Activated CD8-positive, alpha-beta memory T cell treated with anti-CD3 and anti-CD28 coated beads, Interleukin-2, amount 10 ng/mL, durations not matched to agents 7 days and 5 days (primary cell): Measurements from ENCODE around the gene MAPK8IP3. TPM values are rescaled to one million over a fixed set of nuclear protein-coding genes. Genes with fewer than 3 reads are reported as not detected.

Experiments used
- ATAC-seq: fragments of 150-1000 bp; cut with Tn5 transposase; one replicate; pipeline ENCODE4 v1.10.0; 2021; ENCODE audit warnings: moderate library complexity
- CTCF ChIA-PET: fragments of 350-600 bp; sonication (Branson Sonifier 250); formaldehyde crosslinking; loops from one replicate; lab custom pipeline; 2021; ENCODE audit warnings: antibody characterized with exemption; lab: Charles Lee
- DNase-seq: peaks from one replicate; pipeline ENCODE4 v3.0.0-alpha.2; 2020
- H3K27ac Mint-ChIP-seq: one replicate; pipeline ENCODE4 v1.8.0; 2021; ENCODE audit warnings: mild to moderate bottlenecking, mixed read lengths
- H3K27me3 Mint-ChIP-seq: one replicate; pipeline ENCODE4 v1.8.0; 2021; ENCODE audit warnings: mixed read lengths
- H3K36me3 Mint-ChIP-seq: one replicate; pipeline ENCODE4 v1.8.0; 2021; ENCODE audit warnings: mild to moderate bottlenecking, mixed read lengths
- H3K4me1 Mint-ChIP-seq: one replicate; pipeline ENCODE4 v1.8.0; 2021; ENCODE audit warnings: mixed read lengths
- H3K4me3 Mint-ChIP-seq: one replicate; pipeline ENCODE4 v1.8.0; 2021; ENCODE audit warnings: mild to moderate bottlenecking, moderate library complexity, mixed read lengths
- H3K9me3 Mint-ChIP-seq: one replicate; pipeline ENCODE4 v1.8.0; 2022; ENCODE audit warnings: low read depth, mixed read lengths
- total RNA-seq, 2 experiments: library from RNA; stranded (reverse); gene quantifications; one replicate each; pipeline ENCODE4 v1.2.3, GENCODE V29; 2021

The MAPK8IP3 gene
- total RNA-seq, 2 experiments from 2014 or later = 78.9 to 101 TPM

- Mint-ChIP-seq H3K36me3 (peaks cover 29% of the 10 kb centered on the region), H3K4me1 (no peaks in the 10 kb centered on the region), H3K4me3 (no peak overlapping the region), H3K27me3 (no peaks in the 10 kb centered on the region), H3K27ac (no peak overlapping the region), H3K9me3 (no peaks in the 10 kb centered on the region)
- CTCF ChIA-PET = no interaction called here
- no peak for DNase-seq
- ATAC-seq = no peak
These were observed 36.3 kb upstream of the MAPK8IP3 start for GRCh38 chr16:1669698-1670097.

GRCh38 chr16:1670371-1670770, 35.6 kb upstream of the MAPK8IP3 start:
- Mint-ChIP-seq H3K4me3 (no peak overlapping the region), H3K27ac (no peak overlapping the region), H3K27me3 (no peaks in the 10 kb centered on the region), H3K9me3 (no peaks in the 10 kb centered on the region), H3K4me1 (no peaks in the 10 kb centered on the region), H3K36me3 (peaks cover 32% of the 10 kb centered on the region)
- CTCF ChIA-PET = no interaction called here
- DNase-seq = no peak
- no peak for ATAC-seq

- Mint-ChIP-seq H3K36me3 (peaks cover 32% of the 10 kb centered on the region), H3K27me3 (no peaks in the 10 kb centered on the region), H3K9me3 (no peaks in the 10 kb centered on the region), H3K4me1 (no peaks in the 10 kb centered on the region), H3K27ac (no peak overlapping the region), H3K4me3 (no peak overlapping the region)
- CTCF ChIA-PET = no interaction called here
- no peak for ATAC-seq
- DNase-seq = no peak
These were observed 35.1 kb upstream of the MAPK8IP3 start for GRCh38 chr16:1670866-1671265.

- Mint-ChIP-seq H3K9me3 (no peaks in the 10 kb centered on the region), H3K4me1 (peaks cover 9% of the 10 kb centered on the region), H3K27me3 (no peaks in the 10 kb centered on the region), H3K4me3 (no peak overlapping the region), H3K27ac (no peak overlapping the region), H3K36me3 (peaks cover 28% of the 10 kb centered on the region)
- ATAC-seq = no peak
- DNase-seq = no peak
- CTCF ChIA-PET = no interaction called here
These were observed 32.4 kb upstream of the MAPK8IP3 start for GRCh38 chr16:1673424-1674151.

- Mint-ChIP-seq H3K36me3 (peaks cover 24% of the 10 kb centered on the region), H3K4me3 (no peak overlapping the region), H3K4me1 (peaks cover 15% of the 10 kb centered on the region), H3K27me3 (no peaks in the 10 kb centered on the region), H3K27ac (no peak overlapping the region), H3K9me3 (no peaks in the 10 kb centered on the region)
- ATAC-seq = no peak
- DNase-seq = no peak
- CTCF ChIA-PET = no interaction called here
These were observed 31.7 kb upstream of the MAPK8IP3 start for GRCh38 chr16:1674306-1674705.

- CTCF ChIA-PET = interaction anchor here (3.9 kb wide), 1 partner anchor 31 kb away, joined by 35 read pairs; the partner anchor contains the start of gene MAPK8IP3
- Mint-ChIP-seq H3K4me1 (peaks cover 19% of the 10 kb centered on the region), H3K4me3 (no peak overlapping the region), H3K27me3 (no peaks in the 10 kb centered on the region), H3K9me3 (no peaks in the 10 kb centered on the region), H3K36me3 (peaks cover 20% of the 10 kb centered on the region), H3K27ac (no peak overlapping the region)
- ATAC-seq (no peak), DNase-seq (no peak)
These were observed 31.0 kb upstream of the MAPK8IP3 start for GRCh38 chr16:1674751-1675664.

GRCh38 chr16:1676661-1677060, 29.3 kb upstream of the MAPK8IP3 start:
- H3K27me3 Mint-ChIP-seq = no peaks in the 10 kb centered on the region
- peaks cover 30% of the 10 kb centered on the region for H3K4me1 Mint-ChIP-seq
- no peaks in the 10 kb centered on the region for H3K9me3 Mint-ChIP-seq
- CTCF ChIA-PET = interaction anchor here (1.8 to 3.9 kb wide), 2 partner anchors 30 to 47 kb away, joined by 4 to 35 read pairs; partner anchors contain the start of gene MAPK8IP3
- no peak overlapping the region for H3K4me3 Mint-ChIP-seq
- H3K36me3 Mint-ChIP-seq = peaks cover 14% of the 10 kb centered on the region
- H3K27ac Mint-ChIP-seq = no peak overlapping the region
- no peak for DNase-seq
- ATAC-seq = no peak

GRCh38 chr16:1677339-1677738, 28.7 kb upstream of the MAPK8IP3 start:
- H3K4me3 Mint-ChIP-seq = peak overlapping the region; percentile 45
- no peaks in the 10 kb centered on the region for H3K27me3 Mint-ChIP-seq
- CTCF ChIA-PET = interaction anchor here (1.5 to 3.9 kb wide), 5 partner anchors 9 to 257 kb away, joined by 4 to 35 read pairs (median 5); partner anchors contain the start of genes MAPK8IP3 and UQCC4
- no peaks in the 10 kb centered on the region for H3K9me3 Mint-ChIP-seq
- H3K27ac Mint-ChIP-seq = peak overlapping the region; percentile 45
- DNase-seq (no peak), ATAC-seq (no peak)
- peaks cover 32% of the 10 kb centered on the region for H3K4me1 Mint-ChIP-seq
- peaks cover 8% of the 10 kb centered on the region for H3K36me3 Mint-ChIP-seq

GRCh38 chr16:1677942-1678499, 28.0 kb upstream of the MAPK8IP3 start, which contains the start of gene JPT2:
Gene JPT2 (plus strand): TSS chr16:1678279. CDS start chr16:1678313, 34 bp downstream.
- Mint-ChIP-seq H3K27ac (peak within 1 kb of the TSS; percentile 83), H3K36me3 (peaks cover 4% of the 10 kb centered on the region), H3K9me3 (no peaks in the 10 kb centered on the region), H3K4me3 (peak within 1 kb of the TSS; percentile 93), H3K27me3 (no peaks in the 10 kb centered on the region), H3K4me1 (peaks cover 32% of the 10 kb centered on the region)
- DNase-seq (peak; percentile 97), ATAC-seq (peak; percentile 98)
- CTCF ChIA-PET = interaction anchor here (1.1 to 3.9 kb wide), 7 partner anchors 9 to 257 kb away, joined by 3 to 35 read pairs (median 4); partner anchors contain the start of genes MAPK8IP3 and UQCC4

- Mint-ChIP-seq H3K4me3 (peak overlapping the region; percentile 93), H3K27me3 (no peaks in the 10 kb centered on the region), H3K4me1 (peaks cover 32% of the 10 kb centered on the region), H3K9me3 (no peaks in the 10 kb centered on the region), H3K36me3 (peaks cover 6% of the 10 kb centered on the region), H3K27ac (peak overlapping the region; percentile 83)
- CTCF ChIA-PET = interaction anchor here (1.1 to 3.9 kb wide), 7 partner anchors 8 to 258 kb away, joined by 3 to 35 read pairs (median 4); partner anchors contain the start of genes MAPK8IP3 and UQCC4
- ATAC-seq (peak; percentile 21), DNase-seq (peak; percentile 54)
These were observed 27.4 kb upstream of the MAPK8IP3 start for GRCh38 chr16:1678500-1679098.

GRCh38 chr16:1680361-1680760, 25.6 kb upstream of the MAPK8IP3 start:
- H3K27me3 Mint-ChIP-seq = no peaks in the 10 kb centered on the region
- H3K9me3 Mint-ChIP-seq = no peaks in the 10 kb centered on the region
- CTCF ChIA-PET = interaction anchor here (1.2 kb wide), 1 partner anchor 43 kb away, joined by 3 read pairs; no protein-coding TSS in a partner anchor
- peaks cover 32% of the 10 kb centered on the region for H3K4me1 Mint-ChIP-seq
- no peak for ATAC-seq
- H3K27ac Mint-ChIP-seq = no peak overlapping the region
- no peak overlapping the region for H3K4me3 Mint-ChIP-seq
- DNase-seq = no peak
- peaks cover 9% of the 10 kb centered on the region for H3K36me3 Mint-ChIP-seq

GRCh38 chr16:1681032-1681431, 25.0 kb upstream of the MAPK8IP3 start:
- Mint-ChIP-seq H3K27ac (no peak overlapping the region), H3K4me3 (no peak overlapping the region), H3K27me3 (no peaks in the 10 kb centered on the region), H3K36me3 (peaks cover 14% of the 10 kb centered on the region), H3K9me3 (no peaks in the 10 kb centered on the region), H3K4me1 (peaks cover 32% of the 10 kb centered on the region)
- CTCF ChIA-PET = interaction anchor here (1.2 kb wide), 1 partner anchor 43 kb away, joined by 3 read pairs; no protein-coding TSS in a partner anchor
- ATAC-seq (no peak), DNase-seq (no peak)
